Mucosa of descending colon (tissue), 3 donors: ENCODE measurements around the gene RUBCN. TPM values are rescaled to one million over a fixed set of nuclear protein-coding genes. Genes with fewer than 3 reads are reported as not detected.

Experiments
- ATAC-seq: fragments of 200-7000 bp; cut with Tn5 transposase; one replicate; pipeline ENCODE4 v1.9.1; 2020; ENCODE audit warnings: mild to moderate bottlenecking, moderate library complexity
- DNase-seq, 3 donors: peaks; one replicate each; pipeline ENCODE4 v3.0.0-alpha.2; 2020
- H3K36me3 ChIP-seq: fragments of 200-600 bp; one replicate; pipeline ENCODE4 v1.8.0; 2021; ENCODE audit warnings: low read depth, mild to moderate bottlenecking
- H3K4me1 ChIP-seq: fragments of 200-600 bp; one replicate; pipeline ENCODE4 v1.8.0; 2021; ENCODE audit warnings: low read depth, mild to moderate bottlenecking
- H3K4me3 ChIP-seq: fragments of 200-600 bp; one replicate; pipeline ENCODE4 v1.8.0; 2021; ENCODE audit warnings: mild to moderate bottlenecking
- H3K9me3 ChIP-seq: fragments of 200-600 bp; one replicate; pipeline ENCODE4 v1.8.0; 2021; ENCODE audit warnings: mild to moderate bottlenecking
- CTCF ChIP-seq: fragments of 200-600 bp; IDR thresholded peaks from one replicate; pipeline ENCODE4 v1.8.0; 2022; ENCODE audit warnings: antibody characterized with exemption, mild to moderate bottlenecking
- intact Hi-C, 2 donors: fragments of 100-400 bp; cut with DNase I in 1 of 2; cut with micrococcal nuclease in 1 of 2; formaldehyde crosslinking; loops; one replicate each; pipeline versions ENCODE4 v1.11.0 to v1.11.1; 2022; cut with DNase I, micrococcal nuclease
- total RNA-seq, 3 donors: library from RNA; stranded (reverse); fragmentation: NEBNext Ultra II Directional in 2 of 3; extraction: Animal tissue kit (Norgen Biotek cat#: 25700) in 2 of 3; gene quantifications; one replicate each; pipeline versions ENCODE4 v1.2.1 to v1.2.4, GENCODE V29; 2021 to 2023
- donor health status: DM: no; HTN: no; CAD: no; lungs with moderate emphysema.
- donor health status: DM: no; HTN: no; CAD: no.
- donor health status: DM: no; HTN: yes; CAD: no.

The RUBCN gene
- total RNA-seq, 3 donors from 2014 or later: 18.8 to 27.6 (median 23.5) TPM

GRCh38 chr3:197685546-197685945 is 51.2 kb downstream of the RUBCN start:
- no peaks in the 10 kb centered on the region for H3K9me3 ChIP-seq
- H3K4me1 ChIP-seq: no peaks in the 10 kb centered on the region
- no peak for DNase-seq
- intact Hi-C loops: no loop called here
- no peak for ATAC-seq
- TF ChIP-seq CTCF: no peak
- no peaks in the 10 kb centered on the region for H3K36me3 ChIP-seq
- no peak overlapping the region for H3K4me3 ChIP-seq

- no peak for ATAC-seq
- H3K9me3 ChIP-seq: no peaks in the 10 kb centered on the region
- H3K4me1 ChIP-seq: no peaks in the 10 kb centered on the region
- DNase-seq: no peak
- intact Hi-C loops: no loop called here
- H3K4me3 ChIP-seq: no peak overlapping the region
- no peak for TF ChIP-seq CTCF
- H3K36me3 ChIP-seq: no peaks in the 10 kb centered on the region
Measured at GRCh38 chr3:197683191-197683590, 53.5 kb downstream of the RUBCN start.

- no peaks in the 10 kb centered on the region for H3K36me3 ChIP-seq
- ATAC-seq: no peak
- no peak for DNase-seq
- H3K4me3 ChIP-seq: no peak overlapping the region
- TF ChIP-seq CTCF: no peak
- intact Hi-C loops: no loop called here
- H3K4me1 ChIP-seq: no peaks in the 10 kb centered on the region
- H3K9me3 ChIP-seq: no peaks in the 10 kb centered on the region
Measured at GRCh38 chr3:197682713-197683112, 54.0 kb downstream of the RUBCN start.

DNA sequence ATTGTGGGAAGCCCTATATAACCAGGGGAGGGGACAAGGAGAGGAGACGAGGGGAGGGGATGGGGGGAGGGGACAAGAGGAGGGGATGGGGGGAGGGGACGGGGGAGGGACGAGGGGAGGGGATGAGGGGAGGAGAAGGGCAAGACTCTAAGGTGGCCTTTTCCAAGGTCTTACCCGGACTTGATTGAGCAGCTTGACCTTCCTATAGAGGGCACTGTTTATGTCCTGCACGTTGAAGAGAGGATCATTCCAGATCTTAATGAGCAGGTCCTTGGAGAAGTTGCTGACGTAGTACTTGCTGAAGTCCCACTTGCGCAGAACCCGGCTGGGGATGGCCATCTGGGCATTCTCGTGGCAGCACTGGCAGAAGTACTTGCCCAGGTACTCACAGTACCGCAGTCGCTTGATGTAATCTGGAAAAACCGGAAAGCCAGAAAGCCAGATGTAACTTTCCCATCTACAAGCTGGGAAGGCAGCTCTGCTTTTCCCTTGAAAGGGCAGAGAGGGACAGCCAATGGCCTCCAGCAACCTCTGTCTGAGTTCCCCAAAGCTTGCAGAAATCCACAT is 55.7 kb downstream of the RUBCN start:
- H3K9me3 ChIP-seq: no peaks in the 10 kb centered on the region
- no peak for TF ChIP-seq CTCF
- no peak overlapping the region for H3K4me3 ChIP-seq
- H3K36me3 ChIP-seq: no peaks in the 10 kb centered on the region
- intact Hi-C loops: no loop called here
- ATAC-seq (no peak), DNase-seq (no peak)
- H3K4me1 ChIP-seq: no peaks in the 10 kb centered on the region

- no peak for TF ChIP-seq CTCF
- DNase-seq: no peak
- H3K4me1 ChIP-seq: no peaks in the 10 kb centered on the region
- intact Hi-C loops: no loop called here
- no peaks in the 10 kb centered on the region for H3K36me3 ChIP-seq
- no peak for ATAC-seq
- H3K9me3 ChIP-seq: no peaks in the 10 kb centered on the region
- H3K4me3 ChIP-seq: no peak overlapping the region
Measured at GRCh38 chr3:197675951-197676350, 60.8 kb downstream of the RUBCN start.

DNA sequence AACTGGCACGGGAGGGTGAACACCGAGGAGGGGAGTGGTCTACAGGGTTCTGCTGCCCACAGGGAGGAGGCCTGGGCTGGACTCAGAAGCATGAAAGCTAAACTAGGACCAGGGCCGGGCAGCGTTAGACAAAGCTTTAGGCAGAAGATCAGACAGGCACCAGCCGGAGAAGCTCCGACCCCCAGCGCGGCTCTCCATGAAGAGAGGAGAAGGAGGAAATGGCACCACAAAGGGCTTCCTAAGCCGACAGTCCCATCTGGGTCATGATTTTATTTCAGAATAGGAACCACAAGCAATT is 61.2 kb downstream of the RUBCN start:
- Histone ChIP-seq H3K9me3 (no peaks in the 10 kb centered on the region), H3K4me1 (no peaks in the 10 kb centered on the region), H3K4me3 (no peak overlapping the region), H3K36me3 (no peaks in the 10 kb centered on the region)
- DNase-seq (no peak), ATAC-seq (no peak)
- intact Hi-C loops: no loop called here
- no peak for TF ChIP-seq CTCF
